ENCODE measurements around the gene FAM210A. TPM values are rescaled to one million over a fixed set of nuclear protein-coding genes. Genes with fewer than 3 reads are reported as not detected.

FAM210A gene
- total and polyA plus RNA-seq, 8 donors: 11.1 to 18.2 (median 15.9) TPM

GRCh38 chr18:13623348-13623747 is 103.0 kb downstream of the FAM210A start:
- Histone ChIP-seq H3K4me3 (no peak overlapping the region), H3K36me3 (no peaks in the 10 kb centered on the region), H3K4me1 (no peaks in the 10 kb centered on the region), H3K27me3 (no peaks in the 10 kb centered on the region), H3K9me3 (no peaks in the 10 kb centered on the region), H3K27ac (no peak overlapping the region)
- DNase-seq: no peak
- TF ChIP-seq CTCF (IDR thresholded peaks at IDR 0.05): no peak
- intact Hi-C loops (cut with DNase I): loop anchor here in 1 of 2 donors (10.0 kb wide), 1 partner anchor 69 kb away; no protein-coding TSS in a partner anchor
- peak; percentile 40 for ATAC-seq

GRCh38 chr18:13622751-13623150 is 103.6 kb downstream of the FAM210A start:
- H3K4me1 ChIP-seq: no peaks in the 10 kb centered on the region
- no peaks in the 10 kb centered on the region for H3K9me3 ChIP-seq
- no peak overlapping the region for H3K27ac ChIP-seq
- no peaks in the 10 kb centered on the region for H3K27me3 ChIP-seq
- ATAC-seq (no peak), DNase-seq (no peak)
- no peak for TF ChIP-seq CTCF (IDR thresholded peaks at IDR 0.05)
- intact Hi-C loops (cut with DNase I): loop anchor here in 1 of 2 donors (10.0 kb wide), 1 partner anchor 68 kb away; no protein-coding TSS in a partner anchor
- H3K4me3 ChIP-seq: no peak overlapping the region
- no peaks in the 10 kb centered on the region for H3K36me3 ChIP-seq

- Histone ChIP-seq H3K36me3 (no peaks in the 10 kb centered on the region), H3K27ac (no peak overlapping the region), H3K27me3 (no peaks in the 10 kb centered on the region), H3K4me1 (no peaks in the 10 kb centered on the region), H3K4me3 (no peak overlapping the region), H3K9me3 (no peaks in the 10 kb centered on the region)
- ATAC-seq (no peak), DNase-seq (no peak)
- TF ChIP-seq CTCF (IDR thresholded peaks at IDR 0.05): no peak
- intact Hi-C loops (cut with DNase I): loop anchor here in 1 of 2 donors (10.0 kb wide), 1 partner anchor 67 kb away; no protein-coding TSS in a partner anchor
Measured at GRCh38 chr18:13621886-13622619, 104.3 kb downstream of the FAM210A start.

GRCh38 chr18:13621446-13621849 is 104.9 kb downstream of the FAM210A start:
- TF ChIP-seq CTCF (IDR thresholded peaks at IDR 0.05): no peak
- Histone ChIP-seq H3K9me3 (no peaks in the 10 kb centered on the region), H3K4me3 (no peak overlapping the region), H3K36me3 (no peaks in the 10 kb centered on the region), H3K4me1 (no peaks in the 10 kb centered on the region), H3K27ac (no peak overlapping the region), H3K27me3 (no peaks in the 10 kb centered on the region)
- intact Hi-C loops (cut with DNase I): loop anchor here in 1 of 2 donors (10.0 kb wide), 1 partner anchor 67 kb away; no protein-coding TSS in a partner anchor
- no peak for DNase-seq
- ATAC-seq: no peak

- intact Hi-C loops (cut with DNase I): loop anchor here in 1 of 2 donors (10.0 kb wide), 1 partner anchor 66 kb away; no protein-coding TSS in a partner anchor
- H3K4me3 ChIP-seq: no peak overlapping the region
- no peaks in the 10 kb centered on the region for H3K9me3 ChIP-seq
- H3K4me1 ChIP-seq: peaks cover 0 to under 1% of the 10 kb centered on the region in 2 donors
- no peak for TF ChIP-seq CTCF (IDR thresholded peaks at IDR 0.05)
- H3K27ac ChIP-seq: no peak overlapping the region
- DNase-seq (no peak), ATAC-seq (no peak)
- H3K27me3 ChIP-seq: no peaks in the 10 kb centered on the region
- H3K36me3 ChIP-seq: no peaks in the 10 kb centered on the region
Measured at GRCh38 chr18:13620818-13621445, 105.4 kb downstream of the FAM210A start.

Measured in left lung (tissue), 10 donors.